ENCODE data around the gene C4BPB.
A peak's percentile ranks its signal among the peaks of the same experiment; 100 is the strongest.

Gene C4BPB

GRCh38 chr1:207058252-207058651 is 30.4 kb upstream of the C4BPB start:
- no peak overlapping the region for H2AK5ac ChIP-seq (ENCODE audit: low read length)
- WGBS (ENCODE audit: extremely low coverage, insufficient coverage, low lambda C conversion rate): no CpG with 5 or more reads among the region's 4 CpGs

GRCh38 chr1:207058878-207059867 is 29.5 kb upstream of the C4BPB start:
- Histone ChIP-seq H2AK5ac (ENCODE audit: low read length) (no peak overlapping the region), H3K9ac (ENCODE audit: low read length) (no peak overlapping the region), H3K23ac (ENCODE audit: low read length) (no peak overlapping the region), H3K79me2 (ENCODE audit: control insufficient read depth, insufficient read depth, low read length) (no peaks in the 10 kb centered on the region), H3K27me3 (ENCODE audit: insufficient read depth, low read length, poor library complexity) (no peaks in the 10 kb centered on the region), H3K4ac (ENCODE audit: low read depth, low read length) (no peak overlapping the region), H3K18ac (ENCODE audit: low read length) (no peak overlapping the region), H3K36me3 (ENCODE audit: control insufficient read depth, insufficient read depth, low read length) (no peaks in the 10 kb centered on the region), H2BK120ac (ENCODE audit: low read depth, low read length) (no peak overlapping the region), H3K27ac (ENCODE audit: low read depth, low read length) (no peak overlapping the region), H3K4me1 (ENCODE audit: control insufficient read depth, low read depth, low read length) (no peaks in the 10 kb centered on the region), H3K4me2 (ENCODE audit: low read length) (no peak overlapping the region), H4K5ac (ENCODE audit: low read length) (no peak overlapping the region), H3K4me3 (ENCODE audit: low read length) (no peak overlapping the region), H4K8ac (ENCODE audit: low read depth, low read length) (no peak overlapping the region), H3K56ac (ENCODE audit: low read length) (no peak overlapping the region), H2BK15ac (replicated peaks; ENCODE audit: low read depth) (no peak overlapping the region), H3K79me1 (ENCODE audit: low read length) (no peaks in the 10 kb centered on the region), H2BK5ac (ENCODE audit: low read length) (no peak overlapping the region)
- WGBS (ENCODE audit: extremely low coverage, insufficient coverage, low lambda C conversion rate): no CpG with 5 or more reads among the region's 6 CpGs
- DNase-seq: peak; percentile 63

More at GRCh38 chr1:207058252-207058651, 30.4 kb upstream of the C4BPB start:
- Histone ChIP-seq H3K27ac (ENCODE audit: low read depth, low read length) (no peak overlapping the region), H4K8ac (ENCODE audit: low read depth, low read length) (no peak overlapping the region), H3K56ac (ENCODE audit: low read length) (no peak overlapping the region), H2BK120ac (ENCODE audit: low read depth, low read length) (no peak overlapping the region), H3K36me3 (ENCODE audit: control insufficient read depth, insufficient read depth, low read length) (no peaks in the 10 kb centered on the region), H3K4me3 (ENCODE audit: low read length) (no peak overlapping the region), H3K4me2 (ENCODE audit: low read length) (no peak overlapping the region), H2BK5ac (ENCODE audit: low read length) (no peak overlapping the region), H3K4ac (ENCODE audit: low read depth, low read length) (no peak overlapping the region), H3K4me1 (ENCODE audit: control insufficient read depth, low read depth, low read length) (no peaks in the 10 kb centered on the region), H3K79me1 (ENCODE audit: low read length) (no peaks in the 10 kb centered on the region), H3K9ac (ENCODE audit: low read length) (no peak overlapping the region), H3K23ac (ENCODE audit: low read length) (no peak overlapping the region), H2BK15ac (replicated peaks; ENCODE audit: low read depth) (no peak overlapping the region), H3K18ac (ENCODE audit: low read length) (no peak overlapping the region), H3K79me2 (ENCODE audit: control insufficient read depth, insufficient read depth, low read length) (no peaks in the 10 kb centered on the region), H4K5ac (ENCODE audit: low read length) (no peak overlapping the region), H3K27me3 (ENCODE audit: insufficient read depth, low read length, poor library complexity) (no peaks in the 10 kb centered on the region)
- no peak for DNase-seq

GRCh38 chr1:207059881-207060280 is 28.8 kb upstream of the C4BPB start:
- H3K56ac ChIP-seq (ENCODE audit: low read length): no peak overlapping the region
- no peak overlapping the region for H2AK5ac ChIP-seq (ENCODE audit: low read length)
- no peak overlapping the region for H3K27ac ChIP-seq (ENCODE audit: low read depth, low read length)
- H3K27me3 ChIP-seq (ENCODE audit: insufficient read depth, low read length, poor library complexity): no peaks in the 10 kb centered on the region
- no peak overlapping the region for H3K9ac ChIP-seq (ENCODE audit: low read length)
- DNase-seq: no peak
- no peak overlapping the region for H4K8ac ChIP-seq (ENCODE audit: low read depth, low read length)
- no peaks in the 10 kb centered on the region for H3K79me2 ChIP-seq (ENCODE audit: control insufficient read depth, insufficient read depth, low read length)
- H2BK5ac ChIP-seq (ENCODE audit: low read length): no peak overlapping the region
- no peak overlapping the region for H2BK120ac ChIP-seq (ENCODE audit: low read depth, low read length)
- H3K4me2 ChIP-seq (ENCODE audit: low read length): no peak overlapping the region
- H3K23ac ChIP-seq (ENCODE audit: low read length): no peak overlapping the region
- H3K4me3 ChIP-seq (ENCODE audit: low read length): no peak overlapping the region
- H3K79me1 ChIP-seq (ENCODE audit: low read length): no peaks in the 10 kb centered on the region
- no peaks in the 10 kb centered on the region for H3K4me1 ChIP-seq (ENCODE audit: control insufficient read depth, low read depth, low read length)
- H3K36me3 ChIP-seq (ENCODE audit: control insufficient read depth, insufficient read depth, low read length): no peaks in the 10 kb centered on the region
- no peak overlapping the region for H4K5ac ChIP-seq (ENCODE audit: low read length)
- H3K4ac ChIP-seq (ENCODE audit: low read depth, low read length): no peak overlapping the region
- WGBS (ENCODE audit: extremely low coverage, insufficient coverage, low lambda C conversion rate): no CpG with 5 or more reads among the region's 4 CpGs
- H3K18ac ChIP-seq (ENCODE audit: low read length): no peak overlapping the region
- H2BK15ac ChIP-seq (replicated peaks; ENCODE audit: low read depth): no peak overlapping the region

- Histone ChIP-seq H3K79me1 (ENCODE audit: low read length) (no peaks in the 10 kb centered on the region), H3K56ac (ENCODE audit: low read length) (no peak overlapping the region), H3K4ac (ENCODE audit: low read depth, low read length) (no peak overlapping the region), H3K9ac (ENCODE audit: low read length) (no peak overlapping the region), H3K4me2 (ENCODE audit: low read length) (no peak overlapping the region), H2BK5ac (ENCODE audit: low read length) (no peak overlapping the region), H4K8ac (ENCODE audit: low read depth, low read length) (no peak overlapping the region), H3K36me3 (ENCODE audit: control insufficient read depth, insufficient read depth, low read length) (no peaks in the 10 kb centered on the region), H3K79me2 (ENCODE audit: control insufficient read depth, insufficient read depth, low read length) (no peaks in the 10 kb centered on the region), H2BK15ac (replicated peaks; ENCODE audit: low read depth) (no peak overlapping the region), H3K27ac (ENCODE audit: low read depth, low read length) (no peak overlapping the region), H3K27me3 (ENCODE audit: insufficient read depth, low read length, poor library complexity) (no peaks in the 10 kb centered on the region), H3K18ac (ENCODE audit: low read length) (no peak overlapping the region), H4K5ac (ENCODE audit: low read length) (no peak overlapping the region), H3K4me1 (ENCODE audit: control insufficient read depth, low read depth, low read length) (no peaks in the 10 kb centered on the region), H2AK5ac (ENCODE audit: low read length) (no peak overlapping the region), H3K4me3 (ENCODE audit: low read length) (no peak overlapping the region), H3K23ac (ENCODE audit: low read length) (no peak overlapping the region), H2BK120ac (ENCODE audit: low read depth, low read length) (no peak overlapping the region)
- DNase-seq: no peak
- no CpG with 5 or more reads among the region's 3 CpGs for WGBS (ENCODE audit: extremely low coverage, insufficient coverage, low lambda C conversion rate)
Observed at GRCh38 chr1:207060596-207060995, 28.1 kb upstream of the C4BPB start.

GRCh38 chr1:207062058-207062457 is 26.6 kb upstream of the C4BPB start:
- Histone ChIP-seq H3K4me1 (ENCODE audit: control insufficient read depth, low read depth, low read length) (no peaks in the 10 kb centered on the region), H2BK120ac (ENCODE audit: low read depth, low read length) (no peak overlapping the region), H3K23ac (ENCODE audit: low read length) (no peak overlapping the region), H2BK15ac (replicated peaks; ENCODE audit: low read depth) (no peak overlapping the region), H4K8ac (ENCODE audit: low read depth, low read length) (no peak overlapping the region), H2BK5ac (ENCODE audit: low read length) (no peak overlapping the region), H3K36me3 (ENCODE audit: control insufficient read depth, insufficient read depth, low read length) (no peaks in the 10 kb centered on the region), H3K79me1 (ENCODE audit: low read length) (no peaks in the 10 kb centered on the region), H3K4ac (ENCODE audit: low read depth, low read length) (no peak overlapping the region), H3K56ac (ENCODE audit: low read length) (no peak overlapping the region), H3K79me2 (ENCODE audit: control insufficient read depth, insufficient read depth, low read length) (no peaks in the 10 kb centered on the region), H2AK5ac (ENCODE audit: low read length) (no peak overlapping the region), H3K27me3 (ENCODE audit: insufficient read depth, low read length, poor library complexity) (no peaks in the 10 kb centered on the region), H3K27ac (ENCODE audit: low read depth, low read length) (no peak overlapping the region), H3K9ac (ENCODE audit: low read length) (no peak overlapping the region), H4K5ac (ENCODE audit: low read length) (no peak overlapping the region), H3K4me3 (ENCODE audit: low read length) (no peak overlapping the region), H3K18ac (ENCODE audit: low read length) (no peak overlapping the region), H3K4me2 (ENCODE audit: low read length) (no peak overlapping the region)
- no CpG with 5 or more reads among the region's 1 CpG for WGBS (ENCODE audit: extremely low coverage, insufficient coverage, low lambda C conversion rate)
- no peak for DNase-seq

All from mesendoderm (in vitro differentiated cells).